ENCODE measurements around the gene MYL11. TPM values are rescaled to one million over a fixed set of nuclear protein-coding genes. Genes with fewer than 3 reads are reported as not detected.
A peak's percentile ranks its signal among the peaks of the same experiment; 100 is the strongest.

The MYL11 gene
- total RNA-seq, 1 experiment from 2014 or later, result not detected

GRCh38 chr16:30370456-30371247, 4.0 kb upstream of the MYL11 start, which contains the start of gene TBC1D10B:
TBC1D10B (minus strand) TSS chr16:30370494; CDS start chr16:30370183, 311 bp downstream.
- Histone ChIP-seq H3K4me3 (ENCODE audit: low read depth in 2 of 2, low read length in 2 of 2) (peak within 1 kb of the TSS; percentile 80 to 85), H3K36me3 (ENCODE audit: control insufficient read depth, insufficient read depth, low read length) (peaks cover 3% of the 10 kb centered on the region), H3K9me3 (ENCODE audit: control insufficient read depth, insufficient read depth, low read depth, low read length) (no peaks in the 10 kb centered on the region), H3K4me1 (ENCODE audit: control insufficient read depth, insufficient read depth, low read length) (0 out of 2 replicates have a peak, but pooled peaks cover 7% of the 10 kb centered on the region), H3K27me3 (ENCODE audit: control insufficient read depth, insufficient read depth, low read length) (no peaks in the 10 kb centered on the region), H3K27ac (ENCODE audit: low read length) (peak within 1 kb of the TSS; percentile 84)
- DNase-seq (ENCODE audit: low read depth, low spot score), result peak; percentile 100
- no TSS peak for BruUV-seq (replicated peaks)
- POLR2A ChIA-PET, result interaction anchor here (0.6 to 1.2 kb wide), 4 partner anchors 16 to 554 kb away, joined by 3 to 10 read pairs (median 6); partner anchors contain the start of gene CD2BP2
- CTCF ChIA-PET, result interaction anchor here (0.6 to 0.9 kb wide), 3 partner anchors 20 to 259 kb away, joined by 3 to 10 read pairs (median 5); no protein-coding TSS in a partner anchor
- intact Hi-C loops (cut with micrococcal nuclease; ENCODE audit: unreplicated experiment), result no loop called here
- in situ Hi-C loops (cut with HindIII; ENCODE audit: low pct_unique_long_range_greater_than_20kb, low sequenced_read_pairs), result no loop called here
- TF ChIP-seq SIN3A (IDR thresholded peaks at IDR 0.05; ENCODE audit: borderline replicate concordance, insufficient read depth, low read depth, low read length) (0 out of 2 replicates have a peak, but pooled peaks have one; percentile 12), POLR2AphosphoS5 (IDR thresholded peaks at IDR 0.05; ENCODE audit: low read depth, low read length) (peak; percentile 49; the same call in 1 of the 2 replicates), CTCF (IDR thresholded peaks at IDR 0.05) (no peak), TCF7L2 (IDR thresholded peaks at IDR 0.05; ENCODE audit: low read depth, low read length) (0 out of 2 replicates have a peak, but pooled peaks have one; percentile 33)
- peak; percentile 93 for ATAC-seq

GRCh38 chr16:30371248-30371816, 3.3 kb upstream of the MYL11 start:
- TF ChIP-seq CTCF (IDR thresholded peaks at IDR 0.05) (no peak), POLR2AphosphoS5 (IDR thresholded peaks at IDR 0.05; ENCODE audit: low read depth, low read length) (no peak), SIN3A (IDR thresholded peaks at IDR 0.05; ENCODE audit: borderline replicate concordance, insufficient read depth, low read depth, low read length) (no peak), REST (IDR thresholded peaks at IDR 0.05; ENCODE audit: insufficient read depth in 1 of 2, low read depth in 2 of 2, low read length in 1 of 2) (no peak), TCF7L2 (IDR thresholded peaks at IDR 0.05; ENCODE audit: low read depth, low read length) (no peak)
- no peak for ATAC-seq
- CTCF ChIA-PET, result interaction anchor here (0.6 to 0.9 kb wide), 2 partner anchors 19 to 259 kb away, joined by 3 to 10 read pairs; no protein-coding TSS in a partner anchor
- DNase-seq (ENCODE audit: low read depth, low spot score), result no peak
- no TSS peak for BruUV-seq (replicated peaks)
- Histone ChIP-seq H3K27me3 (ENCODE audit: control insufficient read depth, insufficient read depth, low read length) (no peaks in the 10 kb centered on the region), H3K4me3 (ENCODE audit: low read depth in 2 of 2, low read length in 2 of 2) (peak overlapping the region; percentile 54 to 60), H3K27ac (ENCODE audit: low read length) (peak overlapping the region; percentile 84), H3K9me3 (ENCODE audit: control insufficient read depth, insufficient read depth, low read depth, low read length) (no peaks in the 10 kb centered on the region), H3K4me1 (ENCODE audit: control insufficient read depth, insufficient read depth, low read length) (0 out of 2 replicates have a peak, but pooled peaks cover 7% of the 10 kb centered on the region), H3K36me3 (ENCODE audit: control insufficient read depth, insufficient read depth, low read length) (no peaks in the 10 kb centered on the region; the same call in 1 of the 2 replicates)
- in situ Hi-C loops (cut with HindIII; ENCODE audit: low pct_unique_long_range_greater_than_20kb, low sequenced_read_pairs) (no loop called here), intact Hi-C loops (cut with micrococcal nuclease; ENCODE audit: unreplicated experiment) (no loop called here)
- POLR2A ChIA-PET, result interaction anchor here (0.6 to 1.2 kb wide), 3 partner anchors 16 to 246 kb away, joined by 3 to 10 read pairs (median 4); partner anchors contain the start of gene CD2BP2
